H9 (cell line): ENCODE measurements around the gene HRC. TPM values are rescaled to one million over a fixed set of nuclear protein-coding genes. Genes with fewer than 3 reads are reported as not detected.

ENCODE experiments used
- DNase-seq: peaks from one replicate; pipeline ENCODE4 v3.0.0-alpha.2; 2017
- H2AFZ ChIP-seq: one replicate; pipeline ENCODE4 v1.6.1; 2013; ENCODE audit warnings: mild to moderate bottlenecking, low read length, control low read depth, moderate library complexity
- H2AK5ac ChIP-seq: 2 replicates; pipeline ENCODE4 v1.6.1; 2013; ENCODE audit warnings: low read length, control low read depth, mixed read lengths; ENCODE audit not compliant: insufficient read length
- H2BK120ac ChIP-seq: one replicate; pipeline ENCODE4 v1.6.1; 2013; ENCODE audit warnings: low read depth, mild to moderate bottlenecking, low read length, control low read depth, inconsistent platforms; ENCODE audit not compliant: poor library complexity, severe bottlenecking
- H2BK12ac ChIP-seq: 2 replicates; pipeline ENCODE4 v1.6.1; 2013; ENCODE audit warnings: low read length, control low read depth, mixed read lengths, low read depth; ENCODE audit not compliant: insufficient read length
- H2BK15ac ChIP-seq: 2 replicates; pipeline ENCODE4 v1.6.1; 2013; ENCODE audit warnings: low read depth, low read length, control low read depth
- H2BK20ac ChIP-seq: one replicate; pipeline ENCODE4 v1.6.1; 2013; ENCODE audit warnings: low read depth, mild to moderate bottlenecking, low read length, control low read depth, inconsistent platforms; ENCODE audit not compliant: poor library complexity, severe bottlenecking
- H2BK5ac ChIP-seq: 2 replicates; pipeline ENCODE4 v1.6.1; 2013; ENCODE audit warnings: low read length, control low read depth, mixed read lengths; ENCODE audit not compliant: insufficient read length
- H3K14ac ChIP-seq: 2 replicates; pipeline ENCODE4 v1.6.1; 2013; ENCODE audit warnings: low read length, control low read depth; ENCODE audit not compliant: insufficient read depth
- H3K18ac ChIP-seq: 2 replicates; pipeline ENCODE4 v1.6.1; 2013; ENCODE audit warnings: low read depth, mild to moderate bottlenecking, mixed read lengths, low read length, control low read depth; ENCODE audit not compliant: insufficient read length
- H3K23ac ChIP-seq: 2 replicates; pipeline ENCODE4 v1.6.1; 2013; ENCODE audit warnings: low read length, control low read depth, mixed read lengths, low read depth; ENCODE audit not compliant: insufficient read length
- H3K23me2 ChIP-seq: 2 replicates; pipeline ENCODE4 v1.6.1; 2013; ENCODE audit warnings: low read depth, mild to moderate bottlenecking, mixed read lengths, low read length, control low read depth; ENCODE audit not compliant: insufficient read length, poor library complexity, severe bottlenecking
- H3K27ac ChIP-seq: 2 replicates; pipeline ENCODE4 v1.5.1; 2013; ENCODE audit warnings: low read length, control low read depth, mixed read lengths, low read depth; ENCODE audit not compliant: insufficient read length
- H3K27me3 ChIP-seq: 2 replicates; pipeline ENCODE4 v1.6.1; 2013; ENCODE audit warnings: low read length, control low read depth, inconsistent platforms; ENCODE audit not compliant: insufficient read depth
- H3K4ac ChIP-seq: 2 replicates; pipeline ENCODE4 v1.6.1; 2013; ENCODE audit warnings: low read depth, mild to moderate bottlenecking, control low read depth, inconsistent platforms, low read length, moderate library complexity
- H3K4me1 ChIP-seq: 2 replicates; pipeline ENCODE4 v1.6.1; 2013; ENCODE audit warnings: low read length, control low read depth, inconsistent platforms; ENCODE audit not compliant: insufficient read depth
- H3K4me2 ChIP-seq: 2 replicates; pipeline ENCODE4 v1.6.1; 2013; ENCODE audit warnings: low read length, control low read depth, mixed read lengths; ENCODE audit not compliant: insufficient read length, insufficient read depth
- H3K56ac ChIP-seq: 2 replicates; pipeline ENCODE4 v1.6.1; 2013; ENCODE audit warnings: low read depth, mild to moderate bottlenecking, mixed read lengths, low read length, control low read depth; ENCODE audit not compliant: insufficient read length
- H3K79me1 ChIP-seq: 2 replicates; pipeline ENCODE4 v1.6.1; 2013; ENCODE audit warnings: low read depth, mild to moderate bottlenecking, moderate library complexity, low read length, control low read depth, inconsistent platforms; ENCODE audit not compliant: insufficient read depth, poor library complexity, severe bottlenecking
- H3K79me2 ChIP-seq: 2 replicates; pipeline ENCODE4 v1.6.1; 2013; ENCODE audit warnings: low read length, control low read depth, inconsistent platforms; ENCODE audit not compliant: insufficient read depth
- H3K9ac ChIP-seq: 2 replicates; pipeline ENCODE4 v1.6.1; 2013; ENCODE audit warnings: low read length, control low read depth, mixed read lengths; ENCODE audit not compliant: insufficient read length; ENCODE audit errors: extremely low read depth
- H3K9me3 ChIP-seq: one replicate; pipeline ENCODE4 v1.6.1; 2013; ENCODE audit warnings: low read depth, low read length, inconsistent platforms; ENCODE audit not compliant: control insufficient read depth
- H3T11ph ChIP-seq: one replicate; pipeline ENCODE4 v1.6.1; 2013; ENCODE audit warnings: mild to moderate bottlenecking, low read length, control low read depth, inconsistent platforms
- H4K20me1 ChIP-seq: one replicate; pipeline ENCODE4 v1.6.1; 2013; ENCODE audit not compliant: control insufficient read depth, insufficient read length, insufficient read depth
- H4K5ac ChIP-seq: 2 replicates; pipeline ENCODE4 v1.6.1; 2013; ENCODE audit warnings: low read depth, mild to moderate bottlenecking, mixed read lengths, low read length, control low read depth; ENCODE audit not compliant: insufficient read length
- H4K8ac ChIP-seq: replicated peaks from 2 replicates; pipeline ENCODE4 v1.6.1; 2013; ENCODE audit warnings: low read length, control low read depth, mixed read lengths, low read depth; ENCODE audit not compliant: insufficient read length
- H4K91ac ChIP-seq: 2 replicates; pipeline ENCODE4 v1.6.1; 2013; ENCODE audit warnings: low read depth, mild to moderate bottlenecking, moderate library complexity, mixed read lengths, low read length, control low read depth; ENCODE audit not compliant: insufficient read length
- H3K27ac Mint-ChIP-seq, 3 experiments: 2 replicates in 2 of 3; 3 replicates in 1 of 3; pipeline ENCODE4 v1.8.0; 2020 to 2021; ENCODE audit warnings: mixed read lengths in 3 of 3, mild to moderate bottlenecking in 1 of 3, moderate library complexity in 1 of 3
- H3K27me3 Mint-ChIP-seq: 2 replicates; pipeline ENCODE4 v1.8.0; 2021; ENCODE audit warnings: low read depth, mild to moderate bottlenecking, moderate library complexity, mixed read lengths
- H3K36me3 Mint-ChIP-seq, 3 experiments: 2 replicates in 2 of 3; 3 replicates in 1 of 3; pipeline ENCODE4 v1.8.0; 2020 to 2021; ENCODE audit warnings: low read depth in 3 of 3, mixed read lengths in 3 of 3; ENCODE audit not compliant: insufficient read depth in 1 of 3
- H3K4me1 Mint-ChIP-seq, 2 experiments: 2 replicates each; pipeline ENCODE4 v1.8.0; 2020; ENCODE audit warnings: mixed read lengths in 2 of 2
- H3K4me3 Mint-ChIP-seq, 2 experiments: 2 replicates in 1 of 2; 3 replicates in 1 of 2; pipeline ENCODE4 v1.8.0; 2020 to 2021; ENCODE audit warnings: mild to moderate bottlenecking in 2 of 2, mixed read lengths in 2 of 2, moderate library complexity in 1 of 2
- H3K9me3 Mint-ChIP-seq, 2 experiments: 2 replicates in 1 of 2; 3 replicates in 1 of 2; pipeline ENCODE4 v1.8.0; 2020; ENCODE audit warnings: mild to moderate bottlenecking in 2 of 2, mixed read lengths in 2 of 2, moderate library complexity in 1 of 2
- CTCF ChIP-seq: fragments of 200-600 bp; sonication (generic); conservative IDR thresholded peaks from 3 replicates; pipeline ENCODE4 v1.8.0; 2021; ENCODE audit warnings: antibody characterized with exemption, mild to moderate bottlenecking
- WGBS: extraction: QIAGEN DNeasy Blood & Tissue Kit; methylation state at CpG from one replicate; pipeline ENCODE4 v1.1.7; 2013; ENCODE audit warnings: missing lambda C conversion rate, low lambda C conversion rate, mixed read lengths; ENCODE audit not compliant: insufficient read length; ENCODE audit errors: extremely low coverage; 5-methylcytosine and 5-hydroxymethylcytosine counted together
- total RNA-seq: library from RNA; stranded (reverse); gene quantifications from 2 replicates; pipeline ENCODE4 v1.2.1, GENCODE V29; 2021

The HRC gene
- total RNA-seq, 1 experiment from 2014 or later: 1.8 TPM

GRCh38 chr19:49168421-49168820, 13.2 kb upstream of the HRC start:
- Mint-ChIP-seq H3K36me3 (peaks cover 0 to 6% (median 0%) of the 10 kb centered on the region in 3 experiments; a peak in 1 of 7 replicates), H3K9me3 (no peaks in the 10 kb centered on the region), H3K4me3 (no peak overlapping the region; a peak in 1 of 5 replicates), H3K27me3 (no peaks in the 10 kb centered on the region; the same call in none of the 2 replicates), H3K4me1 (peaks cover 3 to 12% of the 10 kb centered on the region in 2 experiments; a peak in 3 of 4 replicates), H3K27ac (no peak overlapping the region)
- H2AK5ac ChIP-seq: no peak overlapping the region
- no peak overlapping the region for H2BK12ac ChIP-seq
- no peaks in the 10 kb centered on the region for H3K79me1 ChIP-seq
- no peak overlapping the region for H2AFZ ChIP-seq
- no CpG with 5 or more reads among the region's 23 CpGs for WGBS
- H3K4me1 ChIP-seq: no peaks in the 10 kb centered on the region
- H2BK20ac ChIP-seq: no peak overlapping the region
- H3K56ac ChIP-seq: no peak overlapping the region
- no peak overlapping the region for H3K9ac ChIP-seq
- H2BK5ac ChIP-seq: no peak overlapping the region
- H3K79me2 ChIP-seq: no peaks in the 10 kb centered on the region
- no peak overlapping the region for H3K4me2 ChIP-seq
- no peak overlapping the region for H3K4ac ChIP-seq
- H4K8ac ChIP-seq: no peak overlapping the region
- no peak overlapping the region for H4K5ac ChIP-seq
- H3K14ac ChIP-seq: no peak overlapping the region
- no peak overlapping the region for H3K23ac ChIP-seq
- H3K27me3 ChIP-seq: no peaks in the 10 kb centered on the region
- H3K18ac ChIP-seq: no peak overlapping the region
- no peak for DNase-seq
- no peaks in the 10 kb centered on the region for H4K20me1 ChIP-seq
- H3K23me2 ChIP-seq: no peaks in the 10 kb centered on the region
- H3T11ph ChIP-seq: no peak overlapping the region
- no peak overlapping the region for H4K91ac ChIP-seq
- no peaks in the 10 kb centered on the region for H3K9me3 ChIP-seq
- no peak overlapping the region for H2BK15ac ChIP-seq
- no peak overlapping the region for H3K27ac ChIP-seq
- H2BK120ac ChIP-seq: no peak overlapping the region
- TF ChIP-seq CTCF: no peak
